Liver (tissue), 2 donors: ENCODE measurements around the gene BANP.
"Not testable (repeated sequence)": the region's sequence is repeated elsewhere in the genome, so short reads cannot be mapped to it uniquely, and the experiment has no call there.

Experiments
- CTCF ChIP-seq: fragments of 150-350 bp; IDR thresholded peaks from 2 replicates; pipeline ENCODE4 v1.5.1; 2017; ENCODE audit warnings: improper control_type of control experiment, low read depth, low read length; ENCODE audit not compliant: missing input control
- REST ChIP-seq: IDR thresholded peaks from 2 replicates; pipeline ENCODE4 v1.6.1; 2016; ENCODE audit warnings: antibody characterized with exemption, mild to moderate bottlenecking
- donor health status: healthy.

- not testable (repeated sequence) for TF ChIP-seq REST, CTCF
Observed at GRCh38 chr16:88028177-88028930, 77.1 kb downstream of the BANP start.
